HepG2 (cell line): Measurements from ENCODE around the gene MORC4. TPM values are rescaled to one million over a fixed set of nuclear protein-coding genes. Genes with fewer than 3 reads are reported as not detected.

Experiments
- ATAC-seq: fragments of 200-7000 bp; cut with Tn5 transposase; 3 replicates; pipeline ENCODE4 v1.9.1; 2020; ENCODE audit warnings: mild to moderate bottlenecking, moderate library complexity
- BruUV-seq: library from RNA; stranded (reverse); fragments of 400-500 nt; replicated peaks from 2 replicates; lab custom pipeline; 2021; lab: Mats Ljungman, UMichigan
- CTCF ChIA-PET: fragments of 300-600 bp; formaldehyde crosslinking; extraction: SDS; loops from one replicate; lab custom pipeline; 2021; ENCODE audit warnings: low total read pairs, inconsistent platforms, low intra/inter-chr PET ratio; lab: Yijun Ruan, JAX
- POLR2A ChIA-PET: fragments of 350-600 bp; sonication (Branson Sonifier 250); formaldehyde crosslinking; loops from one replicate; lab custom pipeline; 2020; ENCODE audit warnings: antibody characterized with exemption, inconsistent platforms; lab: Yijun Ruan, JAX
- DNase-seq: peaks from one replicate; pipeline ENCODE4 v3.0.0-alpha.2; 2015; ENCODE audit warnings: low spot score
- FAIRE-seq: peaks from 3 replicates; lab custom pipeline; 2011; peaks lifted over from hg19 to GRCh38; lab: Jason Lieb, UNC
- H2AFZ ChIP-seq: one replicate; pipeline ENCODE4 v1.6.1; 2011; ENCODE audit warnings: low read length, inconsistent platforms
- H3K27ac ChIP-seq: fragments of 300-600 bp; 3 replicates; pipeline ENCODE4 v1.8.0; 2011; ENCODE audit warnings: mixed run types, mild to moderate bottlenecking, mixed read lengths, low read length, inconsistent platforms; ENCODE audit not compliant: insufficient read depth; ENCODE audit errors: extremely low read length
- H3K27me3 ChIP-seq, 2 experiments: fragments of 200-600 bp in 1 of 2; 2 replicates in 1 of 2; 3 replicates in 1 of 2; pipeline versions ENCODE4 v1.6.0 to v1.8.0; 2011; ENCODE audit warnings: low read length in 2 of 2, mild to moderate bottlenecking in 2 of 2, moderate library complexity in 2 of 2, inconsistent platforms in 1 of 2; ENCODE audit not compliant: insufficient read depth in 2 of 2, control insufficient read depth in 1 of 2
- H3K36me3 ChIP-seq, 2 experiments: fragments of 200-600 bp in 1 of 2; replicated peaks in 1 of 2; 2 replicates in 1 of 2; 3 replicates in 1 of 2; pipeline versions ENCODE4 v1.5.1 to v1.8.0; 2011; ENCODE audit warnings: low read length in 2 of 2, inconsistent platforms in 1 of 2; ENCODE audit not compliant: insufficient read depth in 2 of 2, control insufficient read depth in 1 of 2
- H3K4me1 ChIP-seq: 2 replicates; pipeline ENCODE4 v1.5.1; 2012; ENCODE audit warnings: low read length, inconsistent platforms; ENCODE audit not compliant: insufficient read depth
- H3K4me2 ChIP-seq: 2 replicates; pipeline ENCODE4 v1.6.0; 2011; ENCODE audit warnings: low read depth, low read length, inconsistent platforms
- H3K4me3 ChIP-seq, 3 experiments: fragments of 200-600 bp in 1 of 3; sonication (generic), shearing (Covaris generic) in 1 of 3; replicated peaks in 1 of 3; 2 replicates each; pipeline ENCODE4 v1.5.1; 2011 to 2016; ENCODE audit warnings: low read length in 3 of 3, inconsistent platforms in 2 of 3, low read depth in 2 of 3, mild to moderate bottlenecking in 2 of 3, control low read depth in 1 of 3, mixed read lengths in 1 of 3; ENCODE audit not compliant: insufficient read depth in 1 of 3
- H3K79me2 ChIP-seq: one replicate; pipeline ENCODE4 v1.6.1; 2011; ENCODE audit warnings: low read length, inconsistent platforms; ENCODE audit not compliant: insufficient read depth
- H3K9ac ChIP-seq: 2 replicates; pipeline ENCODE4 v1.6.0; 2011; ENCODE audit warnings: mild to moderate bottlenecking, low read depth, low read length, inconsistent platforms; ENCODE audit not compliant: insufficient read depth
- H3K9me3 ChIP-seq: 2 replicates; pipeline ENCODE4 v1.5.1; 2012; ENCODE audit warnings: mild to moderate bottlenecking, low read length
- H4K20me1 ChIP-seq: 2 replicates; pipeline ENCODE4 v1.6.0; 2011; ENCODE audit warnings: inconsistent platforms, mild to moderate bottlenecking, low read length, moderate library complexity; ENCODE audit not compliant: insufficient read depth
- CTCF ChIP-seq: sonication (generic); formaldehyde crosslinking; IDR thresholded peaks from 2 replicates; pipeline ENCODE4 v1.5.0; 2020; ENCODE audit warnings: mild to moderate bottlenecking, missing genetic modification reagents, moderate library complexity
- RAD21 ChIP-seq: fragments of 450-650 bp; formaldehyde crosslinking; IDR thresholded peaks from 2 replicates; pipeline ENCODE4 v1.5.0; 2020; ENCODE audit warnings: mild to moderate bottlenecking
- SMC3 ChIP-seq: IDR thresholded peaks from 2 replicates; pipeline ENCODE4 v1.6.1; 2011; ENCODE audit warnings: low read length, improper control_type of control experiment
- STAG1 ChIP-seq: sonication (generic); formaldehyde crosslinking; IDR thresholded peaks from 2 replicates; pipeline ENCODE4 v1.4.0; 2020; ENCODE audit warnings: missing genetic modification reagents
- XRCC5 ChIP-seq: fragments of 200-400 bp; formaldehyde crosslinking; optimal IDR thresholded peaks from 2 replicates; pipeline ENCODE3; 2017; ENCODE audit warnings: mild to moderate bottlenecking, low read length
- YY1 ChIP-seq: IDR thresholded peaks from 2 replicates; pipeline ENCODE4 v1.6.1; 2011; ENCODE audit warnings: low read length, low read depth, moderate library complexity, mild to moderate bottlenecking; ENCODE audit not compliant: insufficient read depth, insufficient replicate concordance
- ZNF263 ChIP-seq: sonication (generic); formaldehyde crosslinking; IDR thresholded peaks from 2 replicates; pipeline ENCODE4 v1.4.0; 2020; ENCODE audit warnings: missing genetic modification reagents
- ZNF362 ChIP-seq: sonication (generic); formaldehyde crosslinking; IDR thresholded peaks from 2 replicates; pipeline ENCODE4 v1.4.0; 2020; ENCODE audit warnings: missing genetic modification reagents, mild to moderate bottlenecking, borderline replicate concordance
- WGBS: methylation state at CpG from one replicate; pipeline ENCODE4 v1.1.6; 2017; ENCODE audit warnings: low lambda C conversion rate; 5-methylcytosine and 5-hydroxymethylcytosine counted together
- in situ Hi-C: cut with HindIII; loops from 2 replicates; pipeline ENCODE4 v1.10.0; 2017; ENCODE audit warnings: low pct_unique_long_range_greater_than_20kb; ENCODE audit not compliant: extremely low pct_ligation_motif_present
- intact Hi-C: fragments of 100-400 bp; cut with micrococcal nuclease; formaldehyde crosslinking; loops from one replicate; pipeline ENCODE4 v1.10.0; 2022; ENCODE audit not compliant: unreplicated experiment
- polyA plus RNA-seq, 8 experiments: library from polyadenylated mRNA; depleted of rRNA in 3 of 8; stranded (reverse) in 7 of 8; unstranded in 1 of 8; fragments of >200 nt; fragmentation: Illumina TruSeq in 4 of 8; extraction: Trizol in 4 of 8; gene quantifications; 2 replicates each; pipeline versions ENCODE4 v1.2.1 to v1.2.3, GENCODE V29; 2011 to 2016; ENCODE audit warnings: low read depth in 4 of 8, missing spikeins in 1 of 8, mixed read lengths in 1 of 8; ENCODE audit not compliant: insufficient read depth in 1 of 8
- total RNA-seq, 5 experiments: library from RNA; depleted of rRNA; stranded (reverse); fragments of >200 nt; fragmentation: Illumina TruSeq; extraction: Trizol; gene quantifications; 2 replicates each; pipeline ENCODE4 v1.2.3, GENCODE V29; 2016; ENCODE audit warnings: low read depth in 1 of 5

Gene MORC4
- total and polyA plus RNA-seq, 2 of the 13 experiments (the other 11 are each of a cell fraction or from before 2014, with no cell fraction given) = 7.3 to 17.6 TPM

- TF ChIP-seq ZNF362 (CRISPR knock-in tag) (no peak), SMC3 (peak; percentile 86), CTCF (CRISPR knock-in tag) (peak; percentile 85), STAG1 (CRISPR knock-in tag) (peak; percentile 86), ZNF263 (CRISPR knock-in tag) (no peak), RAD21 (CRISPR knock-in tag) (peak; percentile 76), XRCC5 (no peak), YY1 (peak; percentile 9)
- TF ChIP-seq, all 625 proteins: peak for 5
- Histone ChIP-seq H3K27me3 (no peaks in the 10 kb centered on the region), H3K4me3 (peak overlapping the region in 1 of 3 experiments; percentile 46; a peak in 2 of 6 replicates), H3K36me3 (no peaks in the 10 kb centered on the region), H3K27ac (no peak overlapping the region), H3K4me1 (peaks cover 30% of the 10 kb centered on the region), H3K4me2 (peak overlapping the region; percentile 79), H4K20me1 (no peaks in the 10 kb centered on the region), H3K79me2 (no peaks in the 10 kb centered on the region), H3K9ac (peak overlapping the region; percentile 54), H3K9me3 (no peaks in the 10 kb centered on the region), H2AFZ (peak overlapping the region; percentile 23)
- in situ Hi-C loops = no loop called here
- POLR2A ChIA-PET = interaction anchor here (1.0 to 1.5 kb wide), 3 partner anchors 37 to 73 kb away, joined by 3 to 4 read pairs (median 4); no protein-coding TSS in a partner anchor
- peak; percentile 60 for DNase-seq
- peak; percentile 89 for ATAC-seq
- intact Hi-C loops = loop anchor here (1.0 kb wide), 1 partner anchor 66 kb away; no protein-coding TSS in a partner anchor
- BruUV-seq = no TSS peak
- CTCF ChIA-PET = interaction anchor here (0.9 to 2.4 kb wide), 2 partner anchors 59 to 65 kb away, joined by 3 to 25 read pairs; no protein-coding TSS in a partner anchor
- FAIRE-seq = peak; percentile 92
- no CpG with 5 or more reads among the region's 6 CpGs for WGBS
These were observed 105.6 kb downstream of the MORC4 start for GRCh38 chrX:106894392-106894909.
